Endothelial cell of umbilical vein (primary cell): ENCODE measurements around the gene TMEM184B. TPM values are rescaled to one million over a fixed set of nuclear protein-coding genes. Genes with fewer than 3 reads are reported as not detected.
A peak's percentile ranks its signal among the peaks of the same experiment; 100 is the strongest.

ENCODE experiments used
- BruUV-seq: library from RNA; stranded (reverse); fragments of 400-500 nt; replicated peaks from 2 replicates; lab custom pipeline; 2021; lab: Mats Ljungman, UMichigan
- CTCF ChIA-PET: fragments of 300-600, 350-600 bp; sonication (Branson Sonifier 250); formaldehyde crosslinking; loops from one replicate; lab custom pipeline; 2021; ENCODE audit warnings: antibody characterized with exemption, inconsistent platforms; lab: Charles Lee
- POLR2A ChIA-PET: fragments of 300-600, 350-600 bp; sonication (Branson Sonifier 250); formaldehyde crosslinking; loops from one replicate; lab custom pipeline; 2021; ENCODE audit warnings: antibody characterized with exemption, inconsistent platforms; lab: Charles Lee
- DNase-seq: peaks from one replicate; pipeline ENCODE4 v3.0.0-alpha.2; 2011; ENCODE audit warnings: low read depth, low spot score
- FAIRE-seq: peaks from 2 replicates; lab custom pipeline; 2011; peaks lifted over from hg19 to GRCh38; lab: Jason Lieb, UNC
- H2AFZ ChIP-seq: 2 replicates; pipeline ENCODE4 v1.6.0; 2012; ENCODE audit warnings: low read depth, low read length, control low read depth, inconsistent platforms
- H3K27ac ChIP-seq: 2 replicates; pipeline ENCODE4 v1.5.1; 2011; ENCODE audit warnings: low read depth, mild to moderate bottlenecking, control low read depth, low read length, moderate library complexity; ENCODE audit not compliant: insufficient read depth
- H3K27me3 ChIP-seq, 2 experiments: 2 replicates each; pipeline versions ENCODE4 v1.6.0 to v1.6.1; 2011; ENCODE audit warnings: low read length in 2 of 2, mixed read lengths in 1 of 2; ENCODE audit not compliant: control insufficient read depth in 2 of 2, insufficient read depth in 2 of 2
- H3K36me3 ChIP-seq, 2 experiments: 2 replicates in 1 of 2; 3 replicates in 1 of 2; pipeline ENCODE4 v1.5.1; 2011; ENCODE audit warnings: low read length in 2 of 2, mild to moderate bottlenecking in 1 of 2, moderate library complexity in 1 of 2; ENCODE audit not compliant: control insufficient read depth in 2 of 2, insufficient read depth in 2 of 2; ENCODE audit errors: extremely low read depth in 1 of 2
- H3K4me1 ChIP-seq: 3 replicates; pipeline ENCODE4 v1.5.1; 2011; ENCODE audit warnings: mild to moderate bottlenecking, low read length; ENCODE audit not compliant: control insufficient read depth, insufficient read depth; ENCODE audit errors: extremely low read depth
- H3K4me2 ChIP-seq: 2 replicates; pipeline ENCODE4 v1.6.1; 2011; ENCODE audit warnings: low read length, control low read depth, mixed read lengths; ENCODE audit not compliant: insufficient read depth
- H3K4me3 ChIP-seq, 3 experiments: fragments of 200-600 bp in 1 of 3; sonication (generic), shearing (Covaris generic) in 1 of 3; replicated peaks in 1 of 3; 2 replicates each; pipeline ENCODE4 v1.5.1; 2011 to 2016; ENCODE audit warnings: control low read depth in 3 of 3, low read length in 3 of 3, mild to moderate bottlenecking in 2 of 3, inconsistent platforms in 1 of 3, low read depth in 1 of 3, moderate library complexity in 1 of 3; ENCODE audit not compliant: insufficient read depth in 1 of 3
- H3K79me2 ChIP-seq: 2 replicates; pipeline ENCODE4 v1.6.0; 2012; ENCODE audit warnings: low read length, inconsistent platforms; ENCODE audit not compliant: control insufficient read depth, insufficient read depth
- H3K9ac ChIP-seq: replicated peaks from 2 replicates; pipeline ENCODE3; 2011; ENCODE audit warnings: low read length, control low read depth; ENCODE audit not compliant: insufficient read depth; ENCODE audit errors: extremely low read depth
- H3K9me1 ChIP-seq: replicated peaks from 3 replicates; pipeline ENCODE4 v1.6.0; 2011; ENCODE audit warnings: mild to moderate bottlenecking, low read length; ENCODE audit not compliant: control insufficient read depth, insufficient read depth; ENCODE audit errors: extremely low read depth
- H3K9me3 ChIP-seq: replicated peaks from 2 replicates; pipeline ENCODE4 v1.5.1; 2012; ENCODE audit warnings: low read length, inconsistent platforms; ENCODE audit not compliant: control insufficient read depth, insufficient read depth
- H4K20me1 ChIP-seq: replicated peaks from 2 replicates; pipeline ENCODE3; 2011; ENCODE audit warnings: mild to moderate bottlenecking, low read length; ENCODE audit not compliant: control insufficient read depth, insufficient read depth; ENCODE audit errors: extremely low read depth
- EZH2 ChIP-seq: IDR thresholded peaks from 2 replicates; pipeline ENCODE4 v1.6.1; 2012; ENCODE audit warnings: borderline replicate concordance, low read depth, mild to moderate bottlenecking, moderate library complexity, low read length, inconsistent platforms; ENCODE audit not compliant: severe bottlenecking
- FOS ChIP-seq: IDR thresholded peaks from 2 replicates; pipeline ENCODE4 v1.6.1; 2011; ENCODE audit warnings: mild to moderate bottlenecking, low read length, moderate library complexity, borderline replicate concordance; ENCODE audit not compliant: insufficient read depth
- GATA2 ChIP-seq: IDR thresholded peaks from 2 replicates; pipeline ENCODE4 v1.7.0; 2011; ENCODE audit warnings: low read depth, mild to moderate bottlenecking, moderate library complexity, mixed read lengths, low read length; ENCODE audit not compliant: insufficient read length, insufficient read depth
- JUN ChIP-seq: IDR thresholded peaks from 2 replicates; pipeline ENCODE4 v1.6.1; 2011; ENCODE audit warnings: borderline replicate concordance, low read depth; ENCODE audit not compliant: insufficient read length, insufficient read depth
- MAX ChIP-seq: IDR thresholded peaks from 2 replicates; pipeline ENCODE4 v1.6.1; 2011; ENCODE audit not compliant: insufficient read depth, insufficient read length
- MYC ChIP-seq: IDR thresholded peaks from one replicate; pipeline ENCODE4 v1.6.1; 2011; ENCODE audit warnings: mild to moderate bottlenecking, low read depth, low read length
- POLR2AphosphoS5 ChIP-seq: IDR thresholded peaks from 2 replicates; pipeline ENCODE4 v1.6.1; 2012; ENCODE audit warnings: low read depth, mild to moderate bottlenecking, control low read depth, low read length, moderate library complexity; ENCODE audit not compliant: insufficient read depth
- dilution Hi-C: fragments of 300-500 bp; cut with MboI; formaldehyde crosslinking; loops from one replicate; pipeline ENCODE4 v1.15.0; 2019; ENCODE audit warnings: low sequenced_read_pairs; ENCODE audit not compliant: extremely low pct_ligation_motif_present
- intact Hi-C: fragments of 100-400 bp; cut with micrococcal nuclease; formaldehyde crosslinking; loops from one replicate; pipeline ENCODE4 v1.10.0; 2022
- polyA plus RNA-seq, 4 experiments: library from polyadenylated mRNA; depleted of rRNA in 3 of 4; stranded (reverse) in 3 of 4; unstranded in 1 of 4; fragments of >200 nt; gene quantifications; 2 replicates each; pipeline versions ENCODE4 v1.2.1 to v1.2.3, GENCODE V29; 2011 to 2012; ENCODE audit warnings: missing spikeins in 1 of 4
- total RNA-seq: library from RNA; stranded (reverse); gene quantifications from 2 replicates; pipeline ENCODE4 v1.2.3, GENCODE V29; 2021

TMEM184B gene
- total and polyA plus RNA-seq, 2 donors (not counting 3 experiments of a cell fraction or from before 2014, with no cell fraction given): 72.5 to 96.6 TPM

- ChIA-PET CTCF (interaction anchor here (0.5 to 3.6 kb wide), 21 partner anchors 10 to 177 kb away, joined by 3 to 44 read pairs (median 6); partner anchors contain the start of gene MAFF), POLR2A (interaction anchor here (0.8 kb wide), 1 partner anchor 11 kb away, joined by 3 read pairs; no protein-coding TSS in a partner anchor)
- H3K4me2 ChIP-seq: peak overlapping the region; percentile 15
- DNase-seq: peak; percentile 89
- BruUV-seq: TSS peak; percentile 30
- H3K4me3 ChIP-seq: no peak overlapping the region
- no peaks in the 10 kb centered on the region for H3K79me2 ChIP-seq
- peak; percentile 99 for FAIRE-seq
- no peak overlapping the region for H2AFZ ChIP-seq
- dilution Hi-C loops (no loop called here), intact Hi-C loops (loop anchor here (1.0 to 2.0 kb wide), 3 partner anchors 11 to 56 kb away; no protein-coding TSS in a partner anchor)
- H3K36me3 ChIP-seq: peaks cover 4 to 34% of the 10 kb centered on the region in 2 experiments
- H3K4me1 ChIP-seq: peaks cover 41% of the 10 kb centered on the region
- no peaks in the 10 kb centered on the region for H3K9me1 ChIP-seq
- H3K9me3 ChIP-seq: no peaks in the 10 kb centered on the region
- H3K27me3 ChIP-seq: no peaks in the 10 kb centered on the region
- H3K27ac ChIP-seq: peak overlapping the region; percentile 98
- TF ChIP-seq FOS: peak; percentile 89
- peak; percentile 51 for TF ChIP-seq GATA2
- TF ChIP-seq EZH2: no peak
- no peak for TF ChIP-seq MYC
- TF ChIP-seq JUN: peak; percentile 83
- no peak for TF ChIP-seq MAX
- peak; percentile 82 for TF ChIP-seq POLR2AphosphoS5
- H3K9ac ChIP-seq: peak overlapping the region; percentile 74
- no peaks in the 10 kb centered on the region for H4K20me1 ChIP-seq
Observed at GRCh38 chr22:38228873-38229740, 43.7 kb downstream of the TMEM184B start.
